ENCODE data around the gene SHB. TPM values are rescaled to one million over a fixed set of nuclear protein-coding genes. Genes with fewer than 3 reads are reported as not detected.
A peak's percentile ranks its signal among the peaks of the same experiment; 100 is the strongest.

SHB gene
- total and polyA plus RNA-seq, 2 experiments from 2014 or later = 28.2 to 46.9 TPM

DNA sequence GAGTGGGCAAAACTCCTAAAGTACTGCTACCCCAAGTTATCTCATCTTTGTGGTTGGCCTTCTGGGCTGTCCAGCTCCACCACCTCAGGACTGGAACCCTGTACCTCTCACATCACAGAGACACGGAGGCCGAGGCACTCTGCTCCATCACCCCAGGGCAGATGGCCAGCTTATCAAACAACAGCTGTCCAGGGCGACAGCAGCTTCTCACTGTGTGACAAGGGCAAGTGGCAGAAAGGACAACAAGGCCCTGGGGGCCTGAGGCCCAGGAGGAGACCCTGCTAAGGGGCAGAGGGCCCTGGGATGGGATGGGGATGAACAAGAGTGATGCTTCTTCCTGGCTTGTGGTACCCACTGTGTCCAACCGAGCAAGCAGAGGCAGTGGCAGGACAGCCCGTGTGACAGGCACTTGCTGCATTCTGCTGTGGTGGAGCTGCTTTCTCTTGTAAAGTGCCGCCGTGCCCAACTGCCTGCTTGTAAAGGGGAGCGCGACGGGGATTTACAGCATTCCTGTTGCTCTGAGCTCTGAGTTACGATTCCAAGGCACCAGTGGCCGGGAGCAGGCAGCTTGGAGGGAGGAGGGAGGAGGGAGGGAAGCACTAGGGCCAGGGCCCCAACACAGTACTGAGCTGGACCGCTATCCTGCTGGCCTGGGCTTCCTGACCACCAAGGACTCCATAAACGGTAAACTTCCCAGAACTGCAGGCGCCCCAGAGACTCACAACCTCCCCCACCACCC lies 71.2 kb downstream of the SHB start:
- Histone ChIP-seq H3K27me3 (no peaks in the 10 kb centered on the region), H3K36me3 (no peaks in the 10 kb centered on the region), H3K27ac (peak overlapping the region; percentile 52), H3K9me3 (ENCODE audit: low read depth) (no peaks in the 10 kb centered on the region), H3K4me1 (ENCODE audit: low read depth) (peaks cover 67% of the 10 kb centered on the region), H3K4me3 (no peak overlapping the region)
- TF ChIP-seq, protein P1, sequence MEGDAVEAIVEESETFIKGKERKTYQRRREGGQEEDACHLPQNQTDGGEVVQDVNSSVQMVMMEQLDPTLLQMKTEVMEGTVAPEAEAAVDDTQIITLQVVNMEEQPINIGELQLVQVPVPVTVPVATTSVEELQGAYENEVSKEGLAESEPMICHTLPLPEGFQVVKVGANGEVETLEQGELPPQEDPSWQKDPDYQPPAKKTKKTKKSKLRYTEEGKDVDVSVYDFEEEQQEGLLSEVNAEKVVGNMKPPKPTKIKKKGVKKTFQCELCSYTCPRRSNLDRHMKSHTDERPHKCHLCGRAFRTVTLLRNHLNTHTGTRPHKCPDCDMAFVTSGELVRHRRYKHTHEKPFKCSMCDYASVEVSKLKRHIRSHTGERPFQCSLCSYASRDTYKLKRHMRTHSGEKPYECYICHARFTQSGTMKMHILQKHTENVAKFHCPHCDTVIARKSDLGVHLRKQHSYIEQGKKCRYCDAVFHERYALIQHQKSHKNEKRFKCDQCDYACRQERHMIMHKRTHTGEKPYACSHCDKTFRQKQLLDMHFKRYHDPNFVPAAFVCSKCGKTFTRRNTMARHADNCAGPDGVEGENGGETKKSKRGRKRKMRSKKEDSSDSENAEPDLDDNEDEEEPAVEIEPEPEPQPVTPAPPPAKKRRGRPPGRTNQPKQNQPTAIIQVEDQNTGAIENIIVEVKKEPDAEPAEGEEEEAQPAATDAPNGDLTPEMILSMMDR (IDR thresholded peaks at IDR 0.05; ENCODE audit: low read depth, low read length) = no peak
- peak in 1 of 2 donors; percentile 33 for DNase-seq (ENCODE audit: low read depth in 1 of 2, low spot score in 1 of 2)

DNA sequence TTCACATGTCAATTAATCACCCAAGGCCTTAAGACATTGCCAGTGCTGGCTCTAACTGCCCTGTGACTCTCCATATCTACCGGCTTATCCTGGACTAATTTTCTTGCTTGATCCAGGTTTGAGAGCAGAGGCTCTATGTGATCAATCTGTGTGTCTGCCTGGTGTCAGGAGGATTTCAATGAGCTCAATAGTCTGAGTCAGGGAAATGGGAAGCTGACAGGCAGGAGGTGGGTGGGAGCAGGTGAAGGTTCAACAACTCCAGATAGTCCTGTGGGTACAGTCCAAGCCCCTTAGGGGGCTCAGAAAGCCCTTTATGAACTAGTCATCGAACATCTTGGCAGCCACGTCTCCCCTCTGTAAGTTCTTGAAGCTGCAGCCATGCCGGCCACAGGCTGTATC lies 72.2 kb downstream of the SHB start:
- Histone ChIP-seq H3K36me3 (no peaks in the 10 kb centered on the region), H3K27me3 (no peaks in the 10 kb centered on the region), H3K4me1 (ENCODE audit: low read depth) (peaks cover 73% of the 10 kb centered on the region), H3K27ac (peak overlapping the region; percentile 59), H3K9me3 (ENCODE audit: low read depth) (no peaks in the 10 kb centered on the region), H3K4me3 (no peak overlapping the region)
- DNase-seq (ENCODE audit: low read depth in 1 of 2, low spot score in 1 of 2) = no peak
- TF ChIP-seq, protein P1 (IDR thresholded peaks at IDR 0.05; ENCODE audit: low read depth, low read length) = no peak

DNA sequence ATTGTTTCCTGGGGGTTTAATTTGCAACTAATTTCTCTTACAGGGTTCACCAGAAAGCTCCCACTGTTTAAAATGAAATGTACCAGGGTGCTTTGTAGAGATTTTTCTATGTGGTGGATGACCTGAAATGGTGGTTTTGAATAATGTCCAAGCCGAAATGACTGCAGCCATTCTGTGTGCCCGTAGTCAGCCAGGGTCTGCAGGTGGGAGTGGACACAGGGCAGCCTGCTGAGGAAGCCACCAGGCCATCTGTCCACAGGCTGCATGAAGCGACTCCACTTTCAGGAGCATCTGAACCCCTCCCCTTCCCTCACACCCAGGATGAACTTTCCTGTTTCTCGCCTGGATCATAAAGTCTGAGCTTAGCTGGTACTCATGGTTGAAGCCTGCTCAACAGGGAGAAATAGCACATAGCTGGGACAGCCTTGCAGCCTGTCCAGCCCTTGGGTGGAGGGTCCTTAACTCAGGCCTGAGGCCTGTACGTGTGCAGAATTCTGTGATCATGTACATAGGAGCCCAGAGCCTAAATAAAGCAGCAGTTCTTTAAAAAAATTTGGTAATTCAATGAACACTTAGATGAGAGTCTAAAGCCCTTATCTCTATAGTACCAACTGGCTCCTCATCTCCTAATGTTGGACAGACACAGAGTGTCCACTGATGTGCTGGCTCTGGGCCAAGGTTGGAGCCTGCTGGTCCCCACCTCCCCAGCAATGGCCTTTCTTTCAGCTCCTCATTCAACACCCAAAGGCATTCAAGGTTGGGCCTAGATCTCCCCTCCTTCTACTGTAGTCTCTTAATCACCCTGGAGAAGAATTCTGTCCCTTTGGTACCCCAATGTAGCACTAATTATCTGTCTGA lies 72.8 kb downstream of the SHB start:
- DNase-seq (ENCODE audit: low read depth in 1 of 2, low spot score in 1 of 2) = peak in 1 of 2 donors; percentile 52
- H3K4me3 ChIP-seq = no peak overlapping the region
- no peaks in the 10 kb centered on the region for H3K27me3 ChIP-seq
- H3K4me1 ChIP-seq (ENCODE audit: low read depth) = peaks cover 66% of the 10 kb centered on the region
- peak overlapping the region; percentile 59 for H3K27ac ChIP-seq
- no peaks in the 10 kb centered on the region for H3K36me3 ChIP-seq
- TF ChIP-seq, protein P1 (IDR thresholded peaks at IDR 0.05; ENCODE audit: low read depth, low read length) = no peak
- no peaks in the 10 kb centered on the region for H3K9me3 ChIP-seq (ENCODE audit: low read depth)

DNA sequence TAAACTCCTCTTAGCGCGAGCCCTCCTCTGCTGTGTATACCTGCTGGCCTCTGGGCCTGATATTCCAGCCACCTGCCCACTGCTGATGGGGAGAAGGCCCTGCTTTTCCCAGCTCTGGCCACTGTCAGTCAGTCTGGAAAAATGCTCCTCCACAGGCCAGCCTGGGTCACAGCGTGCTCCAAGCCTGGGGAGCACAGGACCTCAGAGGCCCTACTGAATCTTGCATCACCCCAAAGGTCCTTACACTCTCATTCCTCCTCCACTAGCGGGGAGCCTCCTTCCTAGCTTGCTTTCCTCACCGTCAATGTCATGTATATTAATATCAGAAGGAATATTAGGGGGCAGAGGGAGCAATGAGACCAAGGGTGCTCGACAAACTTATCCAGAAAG lies 73.7 kb downstream of the SHB start:
- peak overlapping the region; percentile 59 for H3K27ac ChIP-seq

DNA sequence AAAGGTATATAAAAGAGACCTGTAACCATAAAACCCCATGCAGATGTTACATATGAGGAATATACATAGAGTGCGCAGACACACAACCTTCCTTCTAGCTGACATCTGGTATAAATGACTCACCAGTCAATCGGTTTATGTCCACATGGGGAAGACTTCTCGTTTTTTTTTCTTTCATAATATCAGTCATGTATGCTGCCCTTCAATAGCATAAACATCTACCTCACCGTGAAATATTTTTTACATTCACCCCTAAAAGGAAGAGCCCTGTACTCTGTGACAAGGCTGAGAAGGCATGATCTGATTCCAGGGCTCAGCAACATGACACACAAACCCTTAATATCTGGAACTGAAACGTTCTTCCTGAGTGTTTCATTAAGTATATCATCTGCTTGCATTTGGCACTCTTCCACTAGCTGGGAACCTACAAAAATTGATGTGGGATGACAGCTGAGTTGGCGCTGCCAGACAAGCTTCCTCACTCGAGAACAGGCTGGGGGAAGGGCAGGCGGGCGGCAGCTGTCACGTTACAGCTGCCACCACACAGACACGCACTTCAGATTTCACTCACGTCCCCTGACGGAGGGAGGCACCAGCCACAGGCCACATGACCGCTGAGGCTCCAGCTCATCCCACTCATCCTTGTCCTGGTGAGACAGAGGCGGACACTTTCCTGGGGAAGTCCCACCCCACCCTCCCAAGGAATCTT lies 74.2 kb downstream of the SHB start:
- TF ChIP-seq, protein P1 (IDR thresholded peaks at IDR 0.05; ENCODE audit: low read depth, low read length) = no peak
- H3K4me3 ChIP-seq = no peak overlapping the region
- H3K27ac ChIP-seq = peak overlapping the region; percentile 59
- H3K27me3 ChIP-seq = no peaks in the 10 kb centered on the region
- no peaks in the 10 kb centered on the region for H3K36me3 ChIP-seq
- no peaks in the 10 kb centered on the region for H3K9me3 ChIP-seq (ENCODE audit: low read depth)
- H3K4me1 ChIP-seq (ENCODE audit: low read depth) = peaks cover 65% of the 10 kb centered on the region
- peak; percentile 44 to 61 for DNase-seq (ENCODE audit: low read depth in 1 of 2, low spot score in 1 of 2)

More for the DNA sequence above, 73.7 kb downstream of the SHB start:
- peaks cover 62% of the 10 kb centered on the region for H3K4me1 ChIP-seq (ENCODE audit: low read depth)
- TF ChIP-seq, protein P1 (IDR thresholded peaks at IDR 0.05; ENCODE audit: low read depth, low read length) = no peak
- DNase-seq (ENCODE audit: low read depth in 1 of 2, low spot score in 1 of 2) = no peak
- no peak overlapping the region for H3K4me3 ChIP-seq
- no peaks in the 10 kb centered on the region for H3K9me3 ChIP-seq (ENCODE audit: low read depth)
- no peaks in the 10 kb centered on the region for H3K36me3 ChIP-seq
- no peaks in the 10 kb centered on the region for H3K27me3 ChIP-seq

Data from cardiac muscle cell (in vitro differentiated cells and primary cell).